Endothelial cell (in vitro differentiated cells): ENCODE results near the gene BMPER. TPM values are rescaled to one million over a fixed set of nuclear protein-coding genes. Genes with fewer than 3 reads are reported as not detected.

Experiments
- DNase-seq: peaks from one replicate; pipeline ENCODE4 v3.0.0; 2021; ENCODE audit warnings: low spot score
- H3K27ac Mint-ChIP-seq: one replicate; pipeline ENCODE4 v1.8.0; 2021; ENCODE audit warnings: mixed read lengths, inconsistent platforms; ENCODE audit not compliant: unreplicated experiment
- H3K27me3 Mint-ChIP-seq: one replicate; pipeline ENCODE4 v1.8.0; 2021; ENCODE audit warnings: mild to moderate bottlenecking, moderate library complexity, mixed read lengths, inconsistent platforms; ENCODE audit not compliant: unreplicated experiment
- H3K36me3 Mint-ChIP-seq: one replicate; pipeline ENCODE4 v1.8.0; 2021; ENCODE audit warnings: mild to moderate bottlenecking, low read depth, mixed read lengths, inconsistent platforms; ENCODE audit not compliant: unreplicated experiment
- H3K4me1 Mint-ChIP-seq: one replicate; pipeline ENCODE4 v1.8.0; 2021; ENCODE audit warnings: mild to moderate bottlenecking, mixed read lengths, inconsistent platforms; ENCODE audit not compliant: unreplicated experiment
- H3K4me3 Mint-ChIP-seq: one replicate; pipeline ENCODE4 v1.8.0; 2021; ENCODE audit warnings: mild to moderate bottlenecking, mixed read lengths, inconsistent platforms; ENCODE audit not compliant: unreplicated experiment
- H3K9me3 Mint-ChIP-seq: one replicate; pipeline ENCODE4 v1.8.0; 2021; ENCODE audit warnings: mixed read lengths, inconsistent platforms; ENCODE audit not compliant: unreplicated experiment
- total RNA-seq: library from RNA; stranded (reverse); fragmentation: NEBNext Ultra II Directional; extraction: Animal tissue kit (Norgen Biotek cat#: 25700); gene quantifications from one replicate; pipeline ENCODE4 v1.2.1, GENCODE V29; 2021; ENCODE audit not compliant: unreplicated experiment
- TF ChIP-seq, protein P1 (sequence below): fragments of 200-600 bp; sonication (generic); IDR thresholded peaks from one replicate; pipeline ENCODE4 v1.5.0; 2021; ENCODE audit warnings: antibody characterized with exemption; ENCODE audit not compliant: unreplicated experiment

Gene BMPER
- total RNA-seq, 1 donor from 2014 or later, result 2.5 TPM

- no peak for DNase-seq
- Mint-ChIP-seq H3K27me3 (peaks cover 3% of the 10 kb centered on the region), H3K27ac (no peak overlapping the region), H3K4me1 (peaks cover 4% of the 10 kb centered on the region), H3K4me3 (no peak overlapping the region), H3K9me3 (no peaks in the 10 kb centered on the region), H3K36me3 (no peaks in the 10 kb centered on the region)
- TF ChIP-seq, protein P1, sequence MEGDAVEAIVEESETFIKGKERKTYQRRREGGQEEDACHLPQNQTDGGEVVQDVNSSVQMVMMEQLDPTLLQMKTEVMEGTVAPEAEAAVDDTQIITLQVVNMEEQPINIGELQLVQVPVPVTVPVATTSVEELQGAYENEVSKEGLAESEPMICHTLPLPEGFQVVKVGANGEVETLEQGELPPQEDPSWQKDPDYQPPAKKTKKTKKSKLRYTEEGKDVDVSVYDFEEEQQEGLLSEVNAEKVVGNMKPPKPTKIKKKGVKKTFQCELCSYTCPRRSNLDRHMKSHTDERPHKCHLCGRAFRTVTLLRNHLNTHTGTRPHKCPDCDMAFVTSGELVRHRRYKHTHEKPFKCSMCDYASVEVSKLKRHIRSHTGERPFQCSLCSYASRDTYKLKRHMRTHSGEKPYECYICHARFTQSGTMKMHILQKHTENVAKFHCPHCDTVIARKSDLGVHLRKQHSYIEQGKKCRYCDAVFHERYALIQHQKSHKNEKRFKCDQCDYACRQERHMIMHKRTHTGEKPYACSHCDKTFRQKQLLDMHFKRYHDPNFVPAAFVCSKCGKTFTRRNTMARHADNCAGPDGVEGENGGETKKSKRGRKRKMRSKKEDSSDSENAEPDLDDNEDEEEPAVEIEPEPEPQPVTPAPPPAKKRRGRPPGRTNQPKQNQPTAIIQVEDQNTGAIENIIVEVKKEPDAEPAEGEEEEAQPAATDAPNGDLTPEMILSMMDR, result no peak
Measured at GRCh38 chr7:33937871-33938270, 32.5 kb downstream of the BMPER start.

DNA sequence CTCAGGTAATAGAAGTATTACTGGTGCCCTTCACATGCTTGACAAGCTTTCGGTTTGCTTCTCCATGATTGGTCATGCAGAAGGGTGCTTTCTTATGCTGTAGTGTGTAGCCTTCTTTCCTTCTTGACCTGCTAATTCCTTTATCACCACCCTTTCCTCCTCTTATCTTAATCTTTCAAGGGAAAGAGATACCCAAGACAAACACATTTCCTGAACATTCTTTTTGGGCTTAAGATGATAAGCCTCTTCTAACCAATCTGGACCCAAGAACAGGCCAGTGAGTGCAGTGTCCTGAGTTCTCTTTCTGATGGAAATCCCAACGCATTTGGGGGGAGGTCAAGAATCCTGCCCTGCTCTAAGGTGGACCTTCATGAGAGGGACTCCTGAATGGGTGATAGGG is 33.8 kb downstream of the BMPER start:
- Mint-ChIP-seq H3K9me3 (no peaks in the 10 kb centered on the region), H3K4me1 (no peaks in the 10 kb centered on the region), H3K36me3 (no peaks in the 10 kb centered on the region), H3K27ac (no peak overlapping the region), H3K27me3 (peaks cover 3% of the 10 kb centered on the region), H3K4me3 (no peak overlapping the region)
- TF ChIP-seq, protein P1, result no peak
- DNase-seq, result no peak

- H3K9me3 Mint-ChIP-seq, result no peaks in the 10 kb centered on the region
- H3K4me3 Mint-ChIP-seq, result no peak overlapping the region
- TF ChIP-seq, protein P1, result no peak
- no peak for DNase-seq
- no peaks in the 10 kb centered on the region for H3K36me3 Mint-ChIP-seq
- H3K27me3 Mint-ChIP-seq, result peaks cover 3% of the 10 kb centered on the region
- no peak overlapping the region for H3K27ac Mint-ChIP-seq
- no peaks in the 10 kb centered on the region for H3K4me1 Mint-ChIP-seq
Measured at GRCh38 chr7:33940503-33940902, 35.2 kb downstream of the BMPER start.

DNA sequence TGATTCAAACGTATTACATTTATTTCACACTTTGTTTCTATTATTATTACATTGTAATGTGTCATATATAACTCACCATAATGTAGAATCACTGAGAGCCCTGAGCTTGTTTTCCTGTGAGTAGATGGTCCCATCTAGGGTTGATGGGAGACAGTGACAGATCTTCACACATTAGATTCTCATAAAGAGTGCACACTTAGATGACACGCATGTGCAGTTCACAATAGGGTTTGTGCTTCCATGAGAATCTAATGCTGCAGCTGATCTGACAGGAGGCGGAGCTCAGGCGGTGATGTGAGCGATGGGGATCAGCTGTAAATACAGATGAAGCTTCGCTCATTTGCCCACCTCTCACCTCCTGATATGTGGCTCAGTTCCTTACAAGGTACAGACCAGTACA is 36.1 kb downstream of the BMPER start:
- H3K4me3 Mint-ChIP-seq, result no peak overlapping the region
- no peaks in the 10 kb centered on the region for H3K4me1 Mint-ChIP-seq
- no peak overlapping the region for H3K27ac Mint-ChIP-seq
- peaks cover 4% of the 10 kb centered on the region for H3K36me3 Mint-ChIP-seq
- H3K9me3 Mint-ChIP-seq, result no peaks in the 10 kb centered on the region
- no peak for DNase-seq
- TF ChIP-seq, protein P1, result no peak
- peaks cover 3% of the 10 kb centered on the region for H3K27me3 Mint-ChIP-seq

DNA sequence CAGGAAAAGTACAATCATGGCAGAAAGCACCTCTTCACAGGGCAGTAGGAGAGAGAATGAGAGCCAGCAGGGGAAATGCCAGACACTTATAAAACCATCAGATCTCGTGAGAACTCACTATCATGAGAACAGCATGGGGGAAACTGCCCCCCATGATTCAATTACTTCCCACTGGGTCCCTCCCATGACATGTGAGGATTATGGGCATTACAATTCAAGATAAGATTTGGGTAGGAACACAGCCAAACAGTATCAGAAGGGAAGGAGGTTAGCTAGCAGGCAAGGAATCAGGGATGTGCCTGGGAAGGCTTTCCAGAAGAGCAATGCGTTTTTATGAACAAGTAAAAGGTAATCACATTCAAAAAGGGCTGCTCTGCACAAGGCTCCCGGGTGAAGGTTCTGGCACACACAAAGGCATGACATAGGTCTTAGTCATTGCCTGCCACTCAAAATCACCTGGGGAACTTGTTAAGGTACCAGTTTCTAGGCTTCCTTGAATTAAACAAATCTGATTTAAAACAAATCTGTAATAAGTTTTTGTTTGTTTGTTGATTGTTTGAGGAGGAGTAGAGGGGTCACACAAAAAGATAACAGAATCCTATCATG is 40.9 kb downstream of the BMPER start:
- TF ChIP-seq, protein P1, result no peak
- no peak for DNase-seq
- Mint-ChIP-seq H3K36me3 (peaks cover 4% of the 10 kb centered on the region), H3K27me3 (no peaks in the 10 kb centered on the region), H3K9me3 (no peaks in the 10 kb centered on the region), H3K4me3 (no peak overlapping the region), H3K4me1 (no peaks in the 10 kb centered on the region), H3K27ac (no peak overlapping the region)
